Effector memory CD4-positive, alpha-beta T cell (primary cell): ENCODE measurements around the gene LRTM2.

Source experiments
- DNase-seq, 3 donors: peaks; one replicate each; pipeline ENCODE4 v3.0.0-alpha.2; 2020
- H3K27ac ChIP-seq: 2 replicates; pipeline ENCODE4 v1.7.0; 2013; ENCODE audit warnings: mild to moderate bottlenecking, low read length, moderate library complexity; ENCODE audit not compliant: insufficient read depth, poor library complexity, severe bottlenecking
- H3K27me3 ChIP-seq: replicated peaks from 2 replicates; pipeline ENCODE4 v1.7.0; 2013; ENCODE audit warnings: mild to moderate bottlenecking, low read length; ENCODE audit not compliant: insufficient read depth, control insufficient read depth, poor library complexity, severe bottlenecking
- H3K36me3 ChIP-seq: 2 replicates; pipeline ENCODE4 v1.7.0; 2013; ENCODE audit warnings: mild to moderate bottlenecking, low read length, moderate library complexity; ENCODE audit not compliant: control insufficient read depth, insufficient read depth
- H3K4me1 ChIP-seq: 2 replicates; pipeline ENCODE4 v1.7.0; 2013; ENCODE audit warnings: low read length, mild to moderate bottlenecking; ENCODE audit not compliant: control insufficient read depth, insufficient read depth, poor library complexity, severe bottlenecking
- H3K4me3 ChIP-seq: 2 replicates; pipeline ENCODE4 v1.7.0; 2013; ENCODE audit warnings: low read length, low read depth, mild to moderate bottlenecking; ENCODE audit not compliant: insufficient read depth, poor library complexity, severe bottlenecking
- H3K9me3 ChIP-seq: 2 replicates; pipeline ENCODE4 v1.7.0; 2013; ENCODE audit warnings: mild to moderate bottlenecking, low read length, moderate library complexity; ENCODE audit not compliant: control insufficient read depth

Gene LRTM2

GRCh38 chr12:1805441-1806081 lies 14.8 kb upstream of the LRTM2 start:
- Histone ChIP-seq H3K27me3 (no peaks in the 10 kb centered on the region), H3K27ac (no peak overlapping the region), H3K4me3 (no peak overlapping the region), H3K9me3 (no peaks in the 10 kb centered on the region), H3K36me3 (no peaks in the 10 kb centered on the region), H3K4me1 (peaks cover 5% of the 10 kb centered on the region)
- no peak for DNase-seq

- DNase-seq = no peak
- Histone ChIP-seq H3K9me3 (no peaks in the 10 kb centered on the region), H3K4me1 (peaks cover 5% of the 10 kb centered on the region), H3K4me3 (no peak overlapping the region), H3K36me3 (no peaks in the 10 kb centered on the region), H3K27me3 (no peaks in the 10 kb centered on the region), H3K27ac (no peak overlapping the region)
Measured at GRCh38 chr12:1806301-1807086, 13.9 kb upstream of the LRTM2 start.

- Histone ChIP-seq H3K4me1 (peaks cover 5% of the 10 kb centered on the region), H3K4me3 (no peak overlapping the region), H3K27me3 (no peaks in the 10 kb centered on the region), H3K9me3 (no peaks in the 10 kb centered on the region), H3K27ac (no peak overlapping the region), H3K36me3 (no peaks in the 10 kb centered on the region)
- DNase-seq = no peak
Measured at GRCh38 chr12:1807087-1807860, 13.1 kb upstream of the LRTM2 start.

- Histone ChIP-seq H3K27ac (no peak overlapping the region), H3K4me1 (peaks cover 5% of the 10 kb centered on the region)
Measured at GRCh38 chr12:1808036-1808797, 12.1 kb upstream of the LRTM2 start.

GRCh38 chr12:1808798-1809480 lies 11.4 kb upstream of the LRTM2 start:
- Histone ChIP-seq H3K4me1 (peaks cover 5% of the 10 kb centered on the region), H3K27ac (no peak overlapping the region), H3K27me3 (no peaks in the 10 kb centered on the region), H3K9me3 (no peaks in the 10 kb centered on the region), H3K36me3 (no peaks in the 10 kb centered on the region), H3K4me3 (no peak overlapping the region)
- DNase-seq = peak in 1 of 3 donors; percentile 39

More at GRCh38 chr12:1808036-1808797, 12.1 kb upstream of the LRTM2 start:
- Histone ChIP-seq H3K9me3 (no peaks in the 10 kb centered on the region), H3K4me3 (no peak overlapping the region), H3K36me3 (no peaks in the 10 kb centered on the region), H3K27me3 (no peaks in the 10 kb centered on the region)
- no peak for DNase-seq

- Histone ChIP-seq H3K4me1 (peaks cover 3% of the 10 kb centered on the region), H3K36me3 (no peaks in the 10 kb centered on the region), H3K27me3 (no peaks in the 10 kb centered on the region), H3K27ac (no peak overlapping the region), H3K9me3 (no peaks in the 10 kb centered on the region), H3K4me3 (no peak overlapping the region)
- DNase-seq = no peak
Measured at GRCh38 chr12:1809591-1810190, 10.7 kb upstream of the LRTM2 start.

- H3K36me3 ChIP-seq = no peaks in the 10 kb centered on the region
- H3K9me3 ChIP-seq = no peaks in the 10 kb centered on the region
- no peak overlapping the region for H3K4me3 ChIP-seq
- no peak overlapping the region for H3K27ac ChIP-seq
- no peaks in the 10 kb centered on the region for H3K4me1 ChIP-seq
- no peak for DNase-seq
- no peaks in the 10 kb centered on the region for H3K27me3 ChIP-seq
Measured at GRCh38 chr12:1810201-1810930, 10.0 kb upstream of the LRTM2 start.

- Histone ChIP-seq H3K27me3 (no peaks in the 10 kb centered on the region), H3K36me3 (no peaks in the 10 kb centered on the region), H3K9me3 (no peaks in the 10 kb centered on the region), H3K4me3 (no peak overlapping the region), H3K4me1 (no peaks in the 10 kb centered on the region), H3K27ac (peak overlapping the region; percentile 30)
- no peak for DNase-seq
Measured at GRCh38 chr12:1810931-1811280, 9.5 kb upstream of the LRTM2 start.
